MM.1S (cell line): ENCODE results near the gene PRMT7.

Experiments
- DNase-seq: peaks from one replicate; pipeline ENCODE4 v3.0.0-alpha.2; 2015
- H2AFZ ChIP-seq: fragments of 300-600 bp; sonication (generic); 2 replicates; pipeline ENCODE4 v1.6.0; 2016; ENCODE audit warnings: antibody characterized with exemption, low read length
- H3F3A ChIP-seq: fragments of 300-600 bp; sonication (generic); 2 replicates; pipeline ENCODE4 v1.6.1; 2016; ENCODE audit warnings: mild to moderate bottlenecking, antibody characterized with exemption, low read length, moderate library complexity, mixed read lengths; ENCODE audit not compliant: insufficient read depth
- H3K27ac ChIP-seq: fragments of 300-600 bp; sonication (generic); 2 replicates; pipeline ENCODE4 v1.5.1; 2016; ENCODE audit warnings: mild to moderate bottlenecking, low read length
- H3K27me3 ChIP-seq: fragments of 300-600 bp; sonication (generic); replicated peaks from 2 replicates; pipeline ENCODE4 v1.6.0; 2016; ENCODE audit warnings: low read length; ENCODE audit not compliant: insufficient read depth
- H3K36me3 ChIP-seq: fragments of 300-600 bp; sonication (generic); replicated peaks from 2 replicates; pipeline ENCODE4 v1.6.1; 2016; ENCODE audit warnings: mild to moderate bottlenecking, low read length, mixed read lengths; ENCODE audit not compliant: insufficient read depth
- H3K4me1 ChIP-seq: fragments of 300-600 bp; sonication (generic); 2 replicates; pipeline ENCODE4 v1.6.1; 2016; ENCODE audit warnings: low read length, mixed read lengths
- H3K4me2 ChIP-seq: fragments of 300-600 bp; sonication (generic); 2 replicates; pipeline ENCODE4 v1.6.0; 2016; ENCODE audit warnings: low read depth, low read length
- H3K4me3 ChIP-seq: fragments of 300-600 bp; sonication (generic); 2 replicates; pipeline ENCODE4 v1.5.1; 2016; ENCODE audit warnings: low read length, mixed read lengths
- H3K79me2 ChIP-seq: fragments of 300-600 bp; sonication (generic); 2 replicates; pipeline ENCODE4 v1.6.1; 2016; ENCODE audit warnings: mixed run types, low read length, mixed read lengths
- H3K9ac ChIP-seq: fragments of 300-600 bp; sonication (generic); 2 replicates; pipeline ENCODE4 v1.6.1; 2016; ENCODE audit warnings: low read length, mixed read lengths
- H3K9me2 ChIP-seq: fragments of 300-600 bp; sonication (generic); replicated peaks from 2 replicates; pipeline ENCODE4 v1.6.1; 2016; ENCODE audit warnings: mild to moderate bottlenecking, low read length, mixed read lengths; ENCODE audit not compliant: insufficient read depth
- H3K9me3 ChIP-seq: fragments of 300-600 bp; sonication (generic); replicated peaks from 2 replicates; pipeline ENCODE4 v1.6.1; 2016; ENCODE audit warnings: mild to moderate bottlenecking, low read length, mixed read lengths; ENCODE audit not compliant: insufficient read depth
- H4K20me1 ChIP-seq: fragments of 300-600 bp; sonication (generic); 2 replicates; pipeline ENCODE4 v1.6.1; 2016; ENCODE audit warnings: mild to moderate bottlenecking, low read length, moderate library complexity, mixed read lengths; ENCODE audit not compliant: insufficient read depth
- CTCF ChIP-seq: fragments of 300-600 bp; sonication (generic); IDR thresholded peaks from 2 replicates; pipeline ENCODE4 v1.5.1; 2016; ENCODE audit warnings: antibody characterized with exemption, low read length, mixed read lengths
- EZH2 ChIP-seq: fragments of 300-600 bp; sonication (generic); optimal IDR thresholded peaks from 2 replicates; pipeline ENCODE3; 2017; ENCODE audit warnings: low read depth, mild to moderate bottlenecking, antibody characterized with exemption, low read length, mixed read lengths
- EZH2phosphoT487 ChIP-seq: fragments of 300-600 bp; sonication (generic); IDR thresholded peaks from 2 replicates; pipeline ENCODE4 v1.6.1; 2018; ENCODE audit warnings: antibody characterized with exemption, low read length

Gene PRMT7

GRCh38 chr16:68289621-68290329 lies 21.0 kb upstream of the PRMT7 start:
- H3K4me2 ChIP-seq = no peak overlapping the region

GRCh38 chr16:68290450-68290849 lies 20.4 kb upstream of the PRMT7 start:
- peaks cover 14% of the 10 kb centered on the region for H3F3A ChIP-seq
- H3K4me2 ChIP-seq = no peak overlapping the region
- peaks cover 19% of the 10 kb centered on the region for H3K4me1 ChIP-seq
- H3K27me3 ChIP-seq = no peaks in the 10 kb centered on the region
- no peaks in the 10 kb centered on the region for H3K9me2 ChIP-seq
- no peak for DNase-seq
- no peak overlapping the region for H2AFZ ChIP-seq
- H3K4me3 ChIP-seq = no peak overlapping the region
- peaks cover 87% of the 10 kb centered on the region for H3K79me2 ChIP-seq
- no peaks in the 10 kb centered on the region for H3K9me3 ChIP-seq
- TF ChIP-seq EZH2phosphoT487 = no peak
- no peak for TF ChIP-seq EZH2
- TF ChIP-seq CTCF = no peak
- no peak overlapping the region for H3K9ac ChIP-seq
- 0 out of 2 replicates have a peak, but pooled peaks cover 9% of the 10 kb centered on the region for H3K36me3 ChIP-seq
- no peaks in the 10 kb centered on the region for H4K20me1 ChIP-seq
- H3K27ac ChIP-seq = no peak overlapping the region

More at GRCh38 chr16:68289621-68290329, 21.0 kb upstream of the PRMT7 start:
- Histone ChIP-seq H2AFZ (no peak overlapping the region), H3K4me1 (peaks cover 24% of the 10 kb centered on the region), H3K27me3 (no peaks in the 10 kb centered on the region), H3K9me2 (no peaks in the 10 kb centered on the region), H3K9me3 (no peaks in the 10 kb centered on the region), H3K36me3 (0 out of 2 replicates have a peak, but pooled peaks cover 9% of the 10 kb centered on the region), H3F3A (peaks cover 20% of the 10 kb centered on the region), H4K20me1 (no peaks in the 10 kb centered on the region), H3K79me2 (peaks cover 86% of the 10 kb centered on the region), H3K9ac (no peak overlapping the region), H3K4me3 (no peak overlapping the region), H3K27ac (no peak overlapping the region)
- TF ChIP-seq EZH2phosphoT487 = no peak
- no peak for TF ChIP-seq CTCF
- no peak for TF ChIP-seq EZH2
- DNase-seq = no peak

- Histone ChIP-seq H3K9ac (no peak overlapping the region), H3K27me3 (no peaks in the 10 kb centered on the region), H3K4me3 (no peak overlapping the region), H3F3A (peaks cover 6% of the 10 kb centered on the region), H4K20me1 (no peaks in the 10 kb centered on the region), H3K9me2 (no peaks in the 10 kb centered on the region), H3K9me3 (no peaks in the 10 kb centered on the region), H2AFZ (no peak overlapping the region), H3K79me2 (peaks cover 87% of the 10 kb centered on the region), H3K4me1 (peaks cover 11% of the 10 kb centered on the region), H3K4me2 (no peak overlapping the region), H3K27ac (no peak overlapping the region), H3K36me3 (0 out of 2 replicates have a peak, but pooled peaks cover 9% of the 10 kb centered on the region)
- TF ChIP-seq CTCF = no peak
- no peak for TF ChIP-seq EZH2phosphoT487
- TF ChIP-seq EZH2 = no peak
- no peak for DNase-seq
Observed at GRCh38 chr16:68291227-68291626, 19.6 kb upstream of the PRMT7 start.
